Measurements from ENCODE around the gene OR10H3. TPM values are rescaled to one million over a fixed set of nuclear protein-coding genes. Genes with fewer than 3 reads are reported as not detected.

The OR10H3 gene
- total RNA-seq, 1 experiment from 2014 or later: not detected

GRCh38 chr19:15717809-15718208 is 20.0 kb upstream of the OR10H3 start:
- RAD21 ChIA-PET (ENCODE audit: low non-redundant PET in 1 of 2, low total read pairs in 2 of 2, uncharacterized antibody in 2 of 2, unreplicated experiment in 2 of 2): no interaction called here

More at GRCh38 chr19:15717809-15718208, 20.0 kb upstream of the OR10H3 start:
- H3K36me3 ChIP-seq (ENCODE audit: control insufficient read depth in 1 of 2, insufficient read depth in 2 of 2, low read length in 2 of 2): no peaks in the 10 kb centered on the region
- POLR2A ChIA-PET: no interaction called here
- TF ChIP-seq TCF7L2 (IDR thresholded peaks at IDR 0.05; ENCODE audit: borderline replicate concordance, extremely low read depth, insufficient read depth, insufficient read length) (no peak), ZBTB33 (IDR thresholded peaks at IDR 0.05; ENCODE audit: extremely low read depth, insufficient replicate concordance, low read length) (no peak), REST (IDR thresholded peaks at IDR 0.05; ENCODE audit: low read depth) (peak; percentile 66), SP1 (IDR thresholded peaks at IDR 0.05; ENCODE audit: low read depth) (no peak), POLR2A (IDR thresholded peaks at IDR 0.05; ENCODE audit: borderline replicate concordance, extremely low read depth, insufficient read depth, insufficient read length) (no peak), SRF (IDR thresholded peaks at IDR 0.05; ENCODE audit: low read depth) (no peak)
- no peak overlapping the region for H3K9ac ChIP-seq (ENCODE audit: low read length)
- CTCF ChIA-PET: no interaction called here
- no peaks in the 10 kb centered on the region for H3K9me3 ChIP-seq (ENCODE audit: control insufficient read depth in 1 of 2, insufficient read depth in 1 of 2, low read depth in 1 of 2, low read length in 2 of 2)
- peaks cover 28% of the 10 kb centered on the region for H3K27me3 ChIP-seq (ENCODE audit: insufficient read depth, low read length)
- no peaks in the 10 kb centered on the region for H4K20me1 ChIP-seq (ENCODE audit: insufficient read depth)
- H3K4me3 ChIP-seq (replicated peaks in 1 of 2; ENCODE audit: low read depth in 1 of 2, low read length in 2 of 2): no peak overlapping the region
- H2AFZ ChIP-seq (ENCODE audit: low read depth, low read length, poor library complexity, severe bottlenecking): no peak overlapping the region
- BruUV-seq (replicated peaks): no TSS peak
- no peak overlapping the region for H3K27ac ChIP-seq (ENCODE audit: low read depth, low read length)
- H3K4me2 ChIP-seq (ENCODE audit: low read length): no peak overlapping the region
- no peaks in the 10 kb centered on the region for H3K79me2 ChIP-seq (ENCODE audit: insufficient read depth, low read length)
- H3K4me1 ChIP-seq (ENCODE audit: control insufficient read depth in 1 of 2, insufficient read depth in 2 of 2, low read length in 2 of 2): no peaks in the 10 kb centered on the region
- H3K9me2 ChIP-seq (ENCODE audit: insufficient read depth): no peaks in the 10 kb centered on the region
- no peak for DNase-seq (ENCODE audit: low read depth, low spot score)
- ATAC-seq: no peak
- intact Hi-C loops (cut with micrococcal nuclease): no loop called here
